Mesendoderm (in vitro differentiated cells): ENCODE results near the gene SCNM1.

ENCODE experiments used
- DNase-seq: peaks from one replicate; pipeline ENCODE4 v3.0.0; 2013
- H2AK5ac ChIP-seq: 2 replicates; pipeline ENCODE4 v1.6.1; 2013; ENCODE audit warnings: low read length, inconsistent platforms
- H2BK120ac ChIP-seq: 2 replicates; pipeline ENCODE4 v1.6.1; 2013; ENCODE audit warnings: low read depth, mild to moderate bottlenecking, low read length, moderate library complexity, mixed read lengths
- H2BK15ac ChIP-seq: replicated peaks from 2 replicates; pipeline ENCODE4 v1.6.1; 2013; ENCODE audit warnings: low read depth, mild to moderate bottlenecking, moderate library complexity
- H2BK5ac ChIP-seq: 2 replicates; pipeline ENCODE4 v1.6.1; 2013; ENCODE audit warnings: low read length, inconsistent platforms
- H3K18ac ChIP-seq: 2 replicates; pipeline ENCODE4 v1.6.1; 2013; ENCODE audit warnings: mild to moderate bottlenecking, low read length, mixed read lengths
- H3K23ac ChIP-seq: one replicate; pipeline ENCODE4 v1.6.1; 2013; ENCODE audit warnings: low read length
- H3K27ac ChIP-seq: 2 replicates; pipeline ENCODE4 v1.5.1; 2013; ENCODE audit warnings: low read depth, mild to moderate bottlenecking, inconsistent platforms, low read length, moderate library complexity
- H3K27me3 ChIP-seq: 2 replicates; pipeline ENCODE4 v1.6.1; 2013; ENCODE audit warnings: low read length, control low read depth, mild to moderate bottlenecking, inconsistent platforms; ENCODE audit not compliant: insufficient read depth, poor library complexity
- H3K36me3 ChIP-seq: 2 replicates; pipeline ENCODE4 v1.6.1; 2013; ENCODE audit warnings: low read length, inconsistent platforms; ENCODE audit not compliant: control insufficient read depth, insufficient read depth
- H3K4ac ChIP-seq: one replicate; pipeline ENCODE4 v1.6.1; 2013; ENCODE audit warnings: low read depth, mild to moderate bottlenecking, low read length, moderate library complexity
- H3K4me1 ChIP-seq: 2 replicates; pipeline ENCODE4 v1.6.1; 2013; ENCODE audit warnings: low read depth, low read length, inconsistent platforms; ENCODE audit not compliant: control insufficient read depth
- H3K4me2 ChIP-seq: 2 replicates; pipeline ENCODE4 v1.6.1; 2013; ENCODE audit warnings: low read length
- H3K4me3 ChIP-seq: 2 replicates; pipeline ENCODE4 v1.5.1; 2013; ENCODE audit warnings: mild to moderate bottlenecking, low read length
- H3K56ac ChIP-seq: one replicate; pipeline ENCODE4 v1.6.1; 2013; ENCODE audit warnings: low read length
- H3K79me1 ChIP-seq: 2 replicates; pipeline ENCODE4 v1.6.1; 2013; ENCODE audit warnings: low read length, inconsistent platforms
- H3K79me2 ChIP-seq: 2 replicates; pipeline ENCODE4 v1.6.1; 2013; ENCODE audit warnings: mild to moderate bottlenecking, low read length; ENCODE audit not compliant: control insufficient read depth, insufficient read depth
- H3K9ac ChIP-seq: 2 replicates; pipeline ENCODE4 v1.6.1; 2013; ENCODE audit warnings: low read length, inconsistent platforms
- H4K5ac ChIP-seq: one replicate; pipeline ENCODE4 v1.6.1; 2013; ENCODE audit warnings: low read length
- H4K8ac ChIP-seq: one replicate; pipeline ENCODE4 v1.6.1; 2013; ENCODE audit warnings: low read depth, mild to moderate bottlenecking, control low read depth, low read length, moderate library complexity
- WGBS: extraction: QIAGEN DNeasy Blood & Tissue Kit; methylation state at CpG from one replicate; pipeline ENCODE4 v1.1.7; 2013; ENCODE audit warnings: low lambda C conversion rate, missing lambda C conversion rate; ENCODE audit not compliant: insufficient coverage; ENCODE audit errors: extremely low coverage; 5-methylcytosine and 5-hydroxymethylcytosine counted together

Gene SCNM1

DNA sequence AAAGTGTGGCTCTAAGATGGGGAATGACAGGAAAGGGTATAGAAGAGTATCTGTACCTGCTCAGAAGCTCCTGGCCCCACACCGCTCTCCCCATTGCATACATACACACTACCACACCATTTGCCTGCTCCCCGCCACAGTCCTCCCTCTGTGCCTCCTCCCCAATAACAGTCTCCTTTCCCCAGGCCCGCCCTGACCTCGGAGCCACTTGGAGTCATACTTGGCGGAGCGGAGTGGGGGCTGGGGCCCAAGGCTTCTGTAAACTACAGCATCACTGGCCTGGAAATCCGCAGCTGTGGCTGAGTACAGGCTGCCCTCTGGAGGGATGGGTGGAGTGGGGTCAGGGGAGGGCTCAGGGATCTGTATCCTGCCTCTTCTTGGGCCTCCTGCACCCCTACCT, 28.2 kb upstream of the SCNM1 start:
- H3K27me3 ChIP-seq, result no peaks in the 10 kb centered on the region
- no peaks in the 10 kb centered on the region for H3K79me1 ChIP-seq
- no peaks in the 10 kb centered on the region for H3K36me3 ChIP-seq
- no peak overlapping the region for H3K4me3 ChIP-seq
- H2AK5ac ChIP-seq, result no peak overlapping the region
- H3K9ac ChIP-seq, result no peak overlapping the region
- H4K5ac ChIP-seq, result no peak overlapping the region
- no peak overlapping the region for H3K18ac ChIP-seq
- H3K4me1 ChIP-seq, result no peaks in the 10 kb centered on the region
- DNase-seq, result no peak
- H3K79me2 ChIP-seq, result no peaks in the 10 kb centered on the region
- H3K4ac ChIP-seq, result no peak overlapping the region
- no peak overlapping the region for H2BK15ac ChIP-seq
- no peak overlapping the region for H2BK120ac ChIP-seq
- H3K23ac ChIP-seq, result no peak overlapping the region
- no peak overlapping the region for H4K8ac ChIP-seq
- H2BK5ac ChIP-seq, result no peak overlapping the region
- no peak overlapping the region for H3K56ac ChIP-seq
- WGBS, result no CpG with 5 or more reads among the region's 7 CpGs
- H3K4me2 ChIP-seq, result no peak overlapping the region
- no peak overlapping the region for H3K27ac ChIP-seq

DNA sequence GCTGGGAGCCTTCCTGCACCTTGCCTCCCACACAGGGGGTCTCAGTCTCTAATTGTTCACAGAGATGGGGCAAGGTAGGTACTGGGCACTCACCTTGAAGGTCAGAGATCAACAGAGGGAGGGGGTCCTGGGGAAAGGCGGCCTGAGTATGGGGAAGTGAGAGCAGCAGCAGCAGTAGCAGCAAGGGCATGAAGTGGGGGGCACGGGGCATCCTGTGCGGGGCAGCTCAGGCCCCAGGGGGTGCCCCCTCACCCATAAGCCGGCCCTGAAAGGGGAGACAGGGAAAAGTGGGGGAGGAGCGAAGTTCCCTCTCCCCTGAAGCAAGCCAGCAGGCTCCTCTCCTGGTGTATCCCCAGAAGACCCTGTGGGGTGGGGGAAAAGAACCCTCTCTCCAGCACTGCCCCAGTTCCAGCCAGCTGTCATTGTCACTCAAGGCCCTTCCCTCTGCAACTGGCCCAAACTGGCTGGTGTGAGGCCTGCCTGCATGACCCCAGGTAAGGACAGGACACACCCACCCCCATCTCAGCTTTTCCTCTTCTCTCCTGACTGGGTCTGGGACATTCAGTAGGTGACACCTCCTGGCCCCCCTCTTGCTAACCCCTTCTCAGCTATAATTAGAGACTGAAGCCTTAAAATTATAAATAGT, 23.4 kb upstream of the SCNM1 start:
- Histone ChIP-seq H3K18ac (no peak overlapping the region), H3K4ac (no peak overlapping the region), H2BK5ac (no peak overlapping the region), H2BK120ac (no peak overlapping the region), H3K4me1 (peaks cover 22% of the 10 kb centered on the region), H4K8ac (no peak overlapping the region), H2BK15ac (no peak overlapping the region), H4K5ac (no peak overlapping the region), H3K79me2 (no peaks in the 10 kb centered on the region), H2AK5ac (no peak overlapping the region), H3K4me3 (no peak overlapping the region), H3K56ac (no peak overlapping the region), H3K9ac (no peak overlapping the region), H3K27ac (no peak overlapping the region), H3K23ac (no peak overlapping the region), H3K36me3 (no peaks in the 10 kb centered on the region), H3K79me1 (peaks cover 2% of the 10 kb centered on the region), H3K27me3 (no peaks in the 10 kb centered on the region), H3K4me2 (no peak overlapping the region)
- WGBS, result no CpG with 5 or more reads among the region's 5 CpGs
- peak; percentile 19 for DNase-seq

GRCh38 chr1:151143057-151143435, 22.9 kb upstream of the SCNM1 start:
- no peaks in the 10 kb centered on the region for H3K27me3 ChIP-seq
- H3K27ac ChIP-seq, result no peak overlapping the region
- no peaks in the 10 kb centered on the region for H3K79me2 ChIP-seq
- no peak overlapping the region for H2AK5ac ChIP-seq
- peaks cover 2% of the 10 kb centered on the region for H3K79me1 ChIP-seq
- peaks cover 22% of the 10 kb centered on the region for H3K4me1 ChIP-seq
- no CpG with 5 or more reads among the region's 7 CpGs for WGBS
- H3K18ac ChIP-seq, result no peak overlapping the region
- DNase-seq, result peak; percentile 35
- peak overlapping the region; percentile 42 for H3K56ac ChIP-seq
- H2BK5ac ChIP-seq, result no peak overlapping the region
- no peak overlapping the region for H2BK120ac ChIP-seq
- H3K36me3 ChIP-seq, result no peaks in the 10 kb centered on the region
- no peak overlapping the region for H3K4ac ChIP-seq
- no peak overlapping the region for H2BK15ac ChIP-seq
- H3K9ac ChIP-seq, result peak overlapping the region; percentile 38
- no peak overlapping the region for H4K8ac ChIP-seq
- no peak overlapping the region for H3K4me2 ChIP-seq
- no peak overlapping the region for H3K4me3 ChIP-seq
- no peak overlapping the region for H3K23ac ChIP-seq
- H4K5ac ChIP-seq, result no peak overlapping the region

- no peak overlapping the region for H3K4ac ChIP-seq
- H4K8ac ChIP-seq, result no peak overlapping the region
- H3K79me1 ChIP-seq, result peaks cover 2% of the 10 kb centered on the region
- no peak overlapping the region for H3K18ac ChIP-seq
- no peak overlapping the region for H2BK15ac ChIP-seq
- no peak overlapping the region for H3K23ac ChIP-seq
- H3K27me3 ChIP-seq, result no peaks in the 10 kb centered on the region
- no CpG with 5 or more reads among the region's 5 CpGs for WGBS
- no peaks in the 10 kb centered on the region for H3K79me2 ChIP-seq
- H3K4me3 ChIP-seq, result no peak overlapping the region
- H3K56ac ChIP-seq, result peak overlapping the region; percentile 3
- H4K5ac ChIP-seq, result no peak overlapping the region
- peak; percentile 75 for DNase-seq
- H3K9ac ChIP-seq, result peak overlapping the region; percentile 6
- peak overlapping the region; percentile 15 for H2AK5ac ChIP-seq
- H3K27ac ChIP-seq, result no peak overlapping the region
- H2BK120ac ChIP-seq, result no peak overlapping the region
- H3K4me1 ChIP-seq, result peaks cover 22% of the 10 kb centered on the region
- no peaks in the 10 kb centered on the region for H3K36me3 ChIP-seq
- no peak overlapping the region for H3K4me2 ChIP-seq
- H2BK5ac ChIP-seq, result no peak overlapping the region
Measured at GRCh38 chr1:151143986-151144385, 22.0 kb upstream of the SCNM1 start.

DNA sequence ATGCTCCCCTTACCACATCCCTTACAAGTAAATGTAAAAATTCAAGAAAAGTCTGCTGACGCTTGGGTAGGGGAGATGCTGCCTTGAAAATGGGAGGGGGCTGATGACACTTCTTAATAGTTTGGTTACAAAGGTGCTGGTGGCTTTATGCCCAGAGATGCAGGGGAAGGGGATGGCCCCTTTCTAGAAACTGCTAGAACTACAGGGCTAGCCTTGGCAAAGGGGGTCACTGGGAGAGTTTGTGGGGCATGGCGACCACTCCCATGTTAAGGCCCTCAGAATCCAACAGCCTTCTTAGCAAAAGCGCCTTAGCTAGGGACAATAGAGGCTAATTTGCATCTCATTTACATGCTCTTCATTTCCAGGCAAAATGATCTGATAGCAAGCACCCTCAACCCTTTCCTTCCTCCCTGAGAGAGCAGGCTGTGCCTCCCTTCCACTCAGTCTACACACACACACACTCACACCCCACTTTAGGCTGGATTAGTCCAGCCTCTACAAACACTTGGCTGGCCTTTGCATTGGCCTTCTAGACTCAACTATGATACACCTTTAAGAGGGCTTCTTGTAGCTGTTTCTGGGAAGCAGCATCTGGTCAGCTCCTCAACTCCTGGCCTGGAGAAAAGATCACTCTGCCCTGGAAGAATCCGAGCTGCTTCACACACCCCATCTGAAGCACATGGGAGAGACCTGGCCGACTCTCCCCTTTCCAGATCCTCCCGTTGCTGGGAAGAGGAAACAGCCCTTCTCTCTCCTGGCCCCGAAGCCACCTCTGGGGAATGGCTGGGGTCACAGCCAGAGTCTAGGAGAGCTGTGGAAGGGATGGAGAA, 21.3 kb upstream of the SCNM1 start:
- Histone ChIP-seq H3K23ac (peak overlapping the region; percentile 51), H3K4me1 (peaks cover 22% of the 10 kb centered on the region), H2BK15ac (no peak overlapping the region), H3K79me1 (peaks cover 2% of the 10 kb centered on the region), H2BK120ac (no peak overlapping the region), H3K36me3 (no peaks in the 10 kb centered on the region), H3K4ac (no peak overlapping the region), H4K5ac (no peak overlapping the region), H4K8ac (no peak overlapping the region), H2BK5ac (no peak overlapping the region), H3K56ac (peak overlapping the region; percentile 94), H2AK5ac (no peak overlapping the region), H3K9ac (peak overlapping the region; percentile 93), H3K4me2 (peak overlapping the region; percentile 84), H3K18ac (peak overlapping the region; percentile 11), H3K79me2 (no peaks in the 10 kb centered on the region), H3K27me3 (no peaks in the 10 kb centered on the region), H3K27ac (no peak overlapping the region), H3K4me3 (peak overlapping the region; percentile 89)
- WGBS, result no CpG with 5 or more reads among the region's 7 CpGs
- DNase-seq, result peak; percentile 57
